ENCODE data around the gene SLC27A2.

The SLC27A2 gene

GRCh38 chr15:50241684-50242450 is 59.9 kb downstream of the SLC27A2 start:
- no peak for DNase-seq (ENCODE audit: low read depth)

GRCh38 chr15:50244153-50244552 is 62.2 kb downstream of the SLC27A2 start:
- no peak for DNase-seq (ENCODE audit: low read depth)

- DNase-seq (ENCODE audit: low read depth): no peak
These were observed 63.1 kb downstream of the SLC27A2 start for GRCh38 chr15:50244959-50245624.

- DNase-seq (ENCODE audit: low read depth): no peak
These were observed 64.6 kb downstream of the SLC27A2 start for GRCh38 chr15:50246631-50247030.

GRCh38 chr15:50247819-50248655 is 66.0 kb downstream of the SLC27A2 start:
- no peak for DNase-seq (ENCODE audit: low read depth)

GRCh38 chr15:50248994-50249582 is 67.1 kb downstream of the SLC27A2 start:
- no peak for DNase-seq (ENCODE audit: low read depth)

GRCh38 chr15:50249704-50250103 is 67.7 kb downstream of the SLC27A2 start:
- no peak for DNase-seq (ENCODE audit: low read depth)

GRCh38 chr15:50250760-50251394 is 68.9 kb downstream of the SLC27A2 start:
- DNase-seq (ENCODE audit: low read depth): no peak

GRCh38 chr15:50251638-50252182 is 69.7 kb downstream of the SLC27A2 start:
- no peak for DNase-seq (ENCODE audit: low read depth)

- DNase-seq (ENCODE audit: low read depth): no peak
These were observed 70.6 kb downstream of the SLC27A2 start for GRCh38 chr15:50252556-50252955.

GRCh38 chr15:50256188-50257041 is 74.4 kb downstream of the SLC27A2 start:
- DNase-seq (ENCODE audit: low read depth): no peak

- no peak for DNase-seq (ENCODE audit: low read depth)
These were observed 75.3 kb downstream of the SLC27A2 start for GRCh38 chr15:50257332-50257731.

GRCh38 chr15:50257924-50258323 is 75.9 kb downstream of the SLC27A2 start:
- no peak for DNase-seq (ENCODE audit: low read depth)

- no peak for DNase-seq (ENCODE audit: low read depth)
These were observed 77.3 kb downstream of the SLC27A2 start for GRCh38 chr15:50259276-50259675.

- DNase-seq (ENCODE audit: low read depth): no peak
These were observed 79.0 kb downstream of the SLC27A2 start for GRCh38 chr15:50260969-50261496.

- no peak for DNase-seq (ENCODE audit: low read depth)
These were observed 80.0 kb downstream of the SLC27A2 start for GRCh38 chr15:50261981-50262380.

- no peak for DNase-seq (ENCODE audit: low read depth)
These were observed 80.5 kb downstream of the SLC27A2 start for GRCh38 chr15:50262533-50262932.

- no peak for DNase-seq (ENCODE audit: low read depth)
These were observed 83.6 kb downstream of the SLC27A2 start, which contains the start of gene HDC for GRCh38 chr15:50265620-50266019. Gene HDC, minus strand, starts transcription at chr15:50265726. Its CDS starts 103 bp downstream, at chr15:50265623.

- DNase-seq (ENCODE audit: low read depth): no peak
These were observed 85.6 kb downstream of the SLC27A2 start for GRCh38 chr15:50267577-50267976.

- DNase-seq (ENCODE audit: low read depth): no peak
These were observed 93.1 kb downstream of the SLC27A2 start for GRCh38 chr15:50275091-50275490.

Data from stimulated activated CD8-positive, alpha-beta memory T cell treated with anti-CD3 and anti-CD28 coated beads, Interleukin-7, amount 100 ng/mL, for 24 hours (primary cell).